ENCODE results near the gene MXD4.

GRCh38 chr4:2276581-2277325, 14.8 kb upstream of the MXD4 start:
- TF ChIP-seq, protein P1, sequence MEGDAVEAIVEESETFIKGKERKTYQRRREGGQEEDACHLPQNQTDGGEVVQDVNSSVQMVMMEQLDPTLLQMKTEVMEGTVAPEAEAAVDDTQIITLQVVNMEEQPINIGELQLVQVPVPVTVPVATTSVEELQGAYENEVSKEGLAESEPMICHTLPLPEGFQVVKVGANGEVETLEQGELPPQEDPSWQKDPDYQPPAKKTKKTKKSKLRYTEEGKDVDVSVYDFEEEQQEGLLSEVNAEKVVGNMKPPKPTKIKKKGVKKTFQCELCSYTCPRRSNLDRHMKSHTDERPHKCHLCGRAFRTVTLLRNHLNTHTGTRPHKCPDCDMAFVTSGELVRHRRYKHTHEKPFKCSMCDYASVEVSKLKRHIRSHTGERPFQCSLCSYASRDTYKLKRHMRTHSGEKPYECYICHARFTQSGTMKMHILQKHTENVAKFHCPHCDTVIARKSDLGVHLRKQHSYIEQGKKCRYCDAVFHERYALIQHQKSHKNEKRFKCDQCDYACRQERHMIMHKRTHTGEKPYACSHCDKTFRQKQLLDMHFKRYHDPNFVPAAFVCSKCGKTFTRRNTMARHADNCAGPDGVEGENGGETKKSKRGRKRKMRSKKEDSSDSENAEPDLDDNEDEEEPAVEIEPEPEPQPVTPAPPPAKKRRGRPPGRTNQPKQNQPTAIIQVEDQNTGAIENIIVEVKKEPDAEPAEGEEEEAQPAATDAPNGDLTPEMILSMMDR (conservative IDR thresholded peaks at IDR 0.05; ENCODE audit: low read depth, low read length): no peak
- no peak for TF ChIP-seq EZH2phosphoT487 (IDR thresholded peaks at IDR 0.05; ENCODE audit: borderline replicate concordance, low read length)
- TF ChIP-seq EZH2 (IDR thresholded peaks at IDR 0.05; ENCODE audit: low read length, unreplicated experiment): no peak
